Esophagus muscularis mucosa (tissue), 3 donors: ENCODE measurements around the gene FAM120B.

Experiments used
- POLR2A ChIP-seq: fragments of 450-650 bp; IDR thresholded peaks from one replicate; pipeline ENCODE4 v1.6.1; 2017; ENCODE audit warnings: antibody characterized with exemption, moderate library complexity, mild to moderate bottlenecking, low read depth
- POLR2AphosphoS5 ChIP-seq, 2 donors: sonication (generic); formaldehyde crosslinking; IDR thresholded peaks; one replicate each; pipeline ENCODE4 v1.6.1; 2017; ENCODE audit warnings: antibody characterized with exemption in 2 of 2
- TF ChIP-seq, protein P1 (sequence below), 3 experiments: fragments of 200-600 bp in 2 of 3; fragments of 450-650 bp in 1 of 3; sonication (generic) in 2 of 3; IDR thresholded peaks; one replicate each; pipeline ENCODE4 v1.5.1; 2017 to 2019; ENCODE audit warnings: antibody characterized with exemption in 3 of 3, mild to moderate bottlenecking in 2 of 3, moderate library complexity in 1 of 3

DNA sequence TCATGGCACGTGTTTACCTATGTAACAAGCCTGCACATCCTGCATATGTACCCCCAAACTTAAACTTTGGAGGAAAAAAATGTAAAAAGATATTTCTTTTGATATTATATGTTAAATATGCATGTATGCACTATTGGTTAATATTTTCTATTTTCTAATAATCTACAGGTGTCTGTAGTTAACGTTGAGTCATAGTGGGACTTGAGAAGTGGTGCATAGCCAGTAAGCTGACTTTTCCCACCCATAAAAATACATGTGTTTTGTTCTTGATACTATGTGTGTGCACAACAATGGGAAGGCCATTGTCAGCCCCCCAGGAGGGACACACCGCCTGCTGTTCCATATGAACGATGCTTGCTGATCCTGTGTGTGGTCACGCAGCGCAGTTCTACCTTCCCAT is 49.1 kb downstream of the FAM120B start:
- TF ChIP-seq, protein P1, sequence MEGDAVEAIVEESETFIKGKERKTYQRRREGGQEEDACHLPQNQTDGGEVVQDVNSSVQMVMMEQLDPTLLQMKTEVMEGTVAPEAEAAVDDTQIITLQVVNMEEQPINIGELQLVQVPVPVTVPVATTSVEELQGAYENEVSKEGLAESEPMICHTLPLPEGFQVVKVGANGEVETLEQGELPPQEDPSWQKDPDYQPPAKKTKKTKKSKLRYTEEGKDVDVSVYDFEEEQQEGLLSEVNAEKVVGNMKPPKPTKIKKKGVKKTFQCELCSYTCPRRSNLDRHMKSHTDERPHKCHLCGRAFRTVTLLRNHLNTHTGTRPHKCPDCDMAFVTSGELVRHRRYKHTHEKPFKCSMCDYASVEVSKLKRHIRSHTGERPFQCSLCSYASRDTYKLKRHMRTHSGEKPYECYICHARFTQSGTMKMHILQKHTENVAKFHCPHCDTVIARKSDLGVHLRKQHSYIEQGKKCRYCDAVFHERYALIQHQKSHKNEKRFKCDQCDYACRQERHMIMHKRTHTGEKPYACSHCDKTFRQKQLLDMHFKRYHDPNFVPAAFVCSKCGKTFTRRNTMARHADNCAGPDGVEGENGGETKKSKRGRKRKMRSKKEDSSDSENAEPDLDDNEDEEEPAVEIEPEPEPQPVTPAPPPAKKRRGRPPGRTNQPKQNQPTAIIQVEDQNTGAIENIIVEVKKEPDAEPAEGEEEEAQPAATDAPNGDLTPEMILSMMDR (IDR thresholded peaks at IDR 0.05): no peak
- TF ChIP-seq POLR2A: no peak
- TF ChIP-seq POLR2AphosphoS5 (IDR thresholded peaks at IDR 0.05): no peak
